NB4 (cell line): ENCODE results near the gene TYRO3.

Experiments
- POLR2A ChIP-seq: IDR thresholded peaks from 2 replicates; pipeline ENCODE4 v1.6.1; 2011; ENCODE audit warnings: mild to moderate bottlenecking; ENCODE audit not compliant: insufficient read length; ENCODE audit errors: extremely low read depth
- TF ChIP-seq, protein P1 (sequence below): IDR thresholded peaks from one replicate; pipeline ENCODE4 v1.5.1; 2012; ENCODE audit warnings: low read depth, low read length
- TF ChIP-seq, protein P2 (sequence below): IDR thresholded peaks from 2 replicates; pipeline ENCODE4 v1.6.1; 2011; ENCODE audit warnings: low read depth, low read length

DNA sequence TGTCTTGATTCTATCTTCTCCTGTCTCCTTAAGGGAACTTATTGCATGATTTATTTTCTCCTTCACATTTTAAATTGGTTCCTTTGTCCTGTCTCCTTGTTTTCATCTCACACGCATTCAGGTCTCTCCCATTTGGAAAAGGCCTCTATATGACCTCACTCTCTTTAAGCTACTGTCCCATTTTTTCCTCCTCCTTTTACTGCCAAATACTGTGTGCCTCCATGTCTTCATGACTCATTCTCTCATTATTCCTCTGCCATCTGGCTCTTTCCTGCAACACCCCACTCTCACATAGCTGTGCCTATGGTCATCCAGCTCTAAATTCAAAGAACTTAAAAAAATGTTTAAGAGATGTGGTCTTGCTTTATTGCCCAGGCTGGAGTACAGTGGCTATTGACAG, 48.0 kb downstream of the TYRO3 start:
- TF ChIP-seq, protein P1, sequence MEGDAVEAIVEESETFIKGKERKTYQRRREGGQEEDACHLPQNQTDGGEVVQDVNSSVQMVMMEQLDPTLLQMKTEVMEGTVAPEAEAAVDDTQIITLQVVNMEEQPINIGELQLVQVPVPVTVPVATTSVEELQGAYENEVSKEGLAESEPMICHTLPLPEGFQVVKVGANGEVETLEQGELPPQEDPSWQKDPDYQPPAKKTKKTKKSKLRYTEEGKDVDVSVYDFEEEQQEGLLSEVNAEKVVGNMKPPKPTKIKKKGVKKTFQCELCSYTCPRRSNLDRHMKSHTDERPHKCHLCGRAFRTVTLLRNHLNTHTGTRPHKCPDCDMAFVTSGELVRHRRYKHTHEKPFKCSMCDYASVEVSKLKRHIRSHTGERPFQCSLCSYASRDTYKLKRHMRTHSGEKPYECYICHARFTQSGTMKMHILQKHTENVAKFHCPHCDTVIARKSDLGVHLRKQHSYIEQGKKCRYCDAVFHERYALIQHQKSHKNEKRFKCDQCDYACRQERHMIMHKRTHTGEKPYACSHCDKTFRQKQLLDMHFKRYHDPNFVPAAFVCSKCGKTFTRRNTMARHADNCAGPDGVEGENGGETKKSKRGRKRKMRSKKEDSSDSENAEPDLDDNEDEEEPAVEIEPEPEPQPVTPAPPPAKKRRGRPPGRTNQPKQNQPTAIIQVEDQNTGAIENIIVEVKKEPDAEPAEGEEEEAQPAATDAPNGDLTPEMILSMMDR: no peak
- TF ChIP-seq POLR2A: no peak
- TF ChIP-seq, protein P2, sequence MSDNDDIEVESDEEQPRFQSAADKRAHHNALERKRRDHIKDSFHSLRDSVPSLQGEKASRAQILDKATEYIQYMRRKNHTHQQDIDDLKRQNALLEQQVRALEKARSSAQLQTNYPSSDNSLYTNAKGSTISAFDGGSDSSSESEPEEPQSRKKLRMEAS: no peak
